ENCODE data around the gene CRADD. TPM values are rescaled to one million over a fixed set of nuclear protein-coding genes. Genes with fewer than 3 reads are reported as not detected.
"Not testable (repeated sequence)": the region's sequence is repeated elsewhere in the genome, so short reads cannot be mapped to it uniquely, and the experiment has no call there.

Gene CRADD
- total RNA-seq, 2 donors from 2014 or later: 11.9 to 12.2 TPM

DNA sequence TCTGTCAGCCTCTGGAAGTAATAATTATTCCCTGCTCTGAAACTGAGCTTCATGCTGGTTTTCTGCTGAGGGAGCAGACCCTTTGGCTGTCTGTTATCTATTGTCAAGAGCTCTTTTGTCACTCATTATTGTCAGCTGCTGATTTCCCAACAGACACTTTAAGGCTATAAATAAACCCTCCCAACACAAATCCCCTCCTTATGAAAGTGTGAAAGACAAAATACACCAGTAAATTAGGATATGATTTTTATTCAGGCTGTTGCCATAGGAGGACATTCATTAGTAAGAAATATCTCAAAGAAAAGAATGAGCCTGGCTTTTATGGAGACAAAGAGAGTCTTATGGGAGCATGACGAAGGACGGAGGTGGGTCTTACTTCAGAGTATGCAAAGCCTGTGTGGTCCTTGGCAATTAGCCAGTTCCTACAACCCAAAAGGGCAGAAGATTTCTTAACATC lies 180.8 kb downstream of the CRADD start:
- H3K27me3 Mint-ChIP-seq: no peaks in the 10 kb centered on the region
- H3K27ac Mint-ChIP-seq: peak overlapping the region in 1 of 2 donors; percentile 35
- no peak for DNase-seq (ENCODE audit: low spot score)
- H3K4me3 Mint-ChIP-seq: no peak overlapping the region
- H3K9me3 Mint-ChIP-seq: no peaks in the 10 kb centered on the region
- no peaks in the 10 kb centered on the region for H3K36me3 Mint-ChIP-seq
- no peak for ATAC-seq
- peaks cover 30 to 34% of the 10 kb centered on the region in 2 donors for H3K4me1 Mint-ChIP-seq (ENCODE audit: low read depth in 2 of 2)

DNA sequence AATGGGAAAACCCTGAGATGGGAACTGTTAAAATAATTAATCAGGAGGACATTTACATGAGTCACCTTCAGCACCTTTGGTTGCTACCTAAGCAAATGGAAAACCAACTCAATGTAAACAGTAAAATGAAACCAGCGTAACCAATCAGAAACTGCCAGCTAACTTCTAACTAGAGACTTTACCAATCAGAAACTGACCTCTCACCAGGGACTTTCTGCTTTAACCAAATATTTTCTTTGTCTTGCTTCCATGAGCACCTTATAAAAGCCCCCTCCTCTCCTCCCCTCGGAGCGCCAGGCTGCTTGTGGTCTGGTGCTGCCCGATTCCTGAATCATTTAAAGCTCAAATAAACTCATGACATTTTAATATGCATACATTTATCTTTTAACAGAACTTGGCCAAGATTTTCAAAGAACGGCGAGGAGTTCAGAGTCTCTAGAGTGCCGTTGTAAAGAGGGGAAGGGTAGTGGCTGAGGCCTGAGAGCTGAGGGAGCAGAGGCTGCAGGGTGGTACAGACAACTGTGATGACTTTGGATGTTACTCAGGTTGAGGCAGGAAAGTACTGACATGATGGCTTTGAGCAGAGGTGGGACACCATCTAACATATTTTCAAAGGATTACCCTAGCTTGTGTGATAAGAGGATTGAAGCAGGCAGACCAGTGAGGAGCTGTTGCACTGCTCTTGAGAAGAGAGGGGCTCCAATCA lies 183.6 kb downstream of the CRADD start:
- ATAC-seq (no peak), DNase-seq (ENCODE audit: low spot score) (no peak)
- Mint-ChIP-seq H3K4me1 (ENCODE audit: low read depth in 2 of 2) (peaks cover 13 to 15% of the 10 kb centered on the region in 2 donors), H3K9me3 (no peaks in the 10 kb centered on the region), H3K4me3 (no peak overlapping the region), H3K36me3 (peaks cover 4% of the 10 kb centered on the region), H3K27me3 (no peaks in the 10 kb centered on the region), H3K27ac (no peak overlapping the region)

DNA sequence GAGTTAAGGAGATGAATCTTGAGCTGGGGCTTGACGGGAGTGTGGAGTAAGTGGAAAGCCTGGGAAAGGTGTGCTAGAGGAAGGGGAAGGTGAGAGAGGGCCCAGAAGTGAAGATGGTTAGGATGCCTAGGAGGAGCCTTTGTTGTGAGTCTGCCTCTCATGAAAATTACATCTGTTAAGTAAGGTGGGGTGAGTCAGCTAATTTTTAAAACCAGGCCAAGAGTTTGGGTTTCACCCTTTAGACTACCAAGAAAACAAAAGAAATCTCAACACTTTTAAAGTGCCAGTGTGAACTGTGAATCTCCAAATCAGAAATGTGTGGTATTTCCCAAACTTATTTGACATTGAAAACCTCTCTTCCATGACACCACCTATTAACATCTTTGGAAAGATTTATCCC lies 185.2 kb downstream of the CRADD start:
- ATAC-seq: no peak
- H3K9me3 Mint-ChIP-seq: peaks cover 7% of the 10 kb centered on the region
- H3K27ac Mint-ChIP-seq: no peak overlapping the region
- peaks cover 4 to 8% of the 10 kb centered on the region in 2 donors for H3K4me1 Mint-ChIP-seq (ENCODE audit: low read depth in 2 of 2)
- H3K4me3 Mint-ChIP-seq: no peak overlapping the region
- H3K36me3 Mint-ChIP-seq: peaks cover 21% of the 10 kb centered on the region
- no peak for DNase-seq (ENCODE audit: low spot score)
- H3K27me3 Mint-ChIP-seq: no peaks in the 10 kb centered on the region

DNA sequence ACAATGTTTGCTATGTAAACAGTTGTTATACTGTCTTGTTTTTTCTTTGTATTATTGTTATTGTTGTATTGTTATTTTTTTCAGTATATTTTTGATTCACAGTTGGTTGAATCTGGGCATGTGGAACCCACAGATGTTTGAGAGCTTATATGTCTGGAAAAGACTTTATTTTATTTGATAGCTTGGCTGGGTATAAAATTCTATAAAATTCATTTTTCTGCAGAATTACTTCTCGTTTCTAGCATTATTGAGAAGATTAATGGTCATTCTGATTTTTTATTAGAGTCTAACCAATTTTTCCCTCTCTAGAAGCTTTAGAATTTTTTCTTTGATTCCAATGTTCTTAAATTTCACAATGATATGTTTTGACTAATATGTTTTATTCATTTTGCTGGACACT lies 188.6 kb downstream of the CRADD start:
- H3K9me3 Mint-ChIP-seq: peaks cover 11% of the 10 kb centered on the region
- H3K36me3 Mint-ChIP-seq: peaks cover 39% of the 10 kb centered on the region
- H3K4me1 Mint-ChIP-seq (ENCODE audit: low read depth in 2 of 2): peaks cover 4 to 6% of the 10 kb centered on the region in 2 donors

DNA sequence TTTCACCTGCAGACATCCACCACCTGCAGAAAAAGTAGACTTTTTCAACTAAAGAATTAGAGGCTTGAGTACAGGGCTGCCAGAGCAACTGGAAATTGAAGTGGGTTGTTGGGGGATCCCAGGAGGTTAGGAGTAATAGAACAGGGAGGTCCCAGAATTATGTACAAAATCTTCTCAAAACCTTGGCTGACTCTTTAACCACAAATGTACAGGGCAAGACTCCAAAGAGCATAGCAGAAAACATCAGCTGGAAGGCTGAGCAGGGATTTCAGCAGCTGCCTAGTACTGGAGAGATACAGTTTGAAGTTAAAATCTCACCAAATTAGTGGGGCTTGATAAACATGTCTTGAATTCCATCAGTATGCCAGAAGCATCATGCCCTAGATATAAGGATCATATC lies 191.6 kb downstream of the CRADD start:
- Mint-ChIP-seq H3K4me3 (no peak overlapping the region), H3K4me1 (ENCODE audit: low read depth in 2 of 2) (no peaks in the 10 kb centered on the region), H3K36me3 (peaks cover 63% of the 10 kb centered on the region), H3K9me3 (peaks cover 23% of the 10 kb centered on the region), H3K27me3 (no peaks in the 10 kb centered on the region), H3K27ac (no peak overlapping the region)
- no peak for ATAC-seq
- no peak for DNase-seq (ENCODE audit: low spot score)

More for the DNA sequence above, 188.6 kb downstream of the CRADD start:
- no peak overlapping the region for H3K4me3 Mint-ChIP-seq
- DNase-seq (ENCODE audit: low spot score) (no peak), ATAC-seq (no peak)
- no peaks in the 10 kb centered on the region for H3K27me3 Mint-ChIP-seq
- no peak overlapping the region for H3K27ac Mint-ChIP-seq

DNA sequence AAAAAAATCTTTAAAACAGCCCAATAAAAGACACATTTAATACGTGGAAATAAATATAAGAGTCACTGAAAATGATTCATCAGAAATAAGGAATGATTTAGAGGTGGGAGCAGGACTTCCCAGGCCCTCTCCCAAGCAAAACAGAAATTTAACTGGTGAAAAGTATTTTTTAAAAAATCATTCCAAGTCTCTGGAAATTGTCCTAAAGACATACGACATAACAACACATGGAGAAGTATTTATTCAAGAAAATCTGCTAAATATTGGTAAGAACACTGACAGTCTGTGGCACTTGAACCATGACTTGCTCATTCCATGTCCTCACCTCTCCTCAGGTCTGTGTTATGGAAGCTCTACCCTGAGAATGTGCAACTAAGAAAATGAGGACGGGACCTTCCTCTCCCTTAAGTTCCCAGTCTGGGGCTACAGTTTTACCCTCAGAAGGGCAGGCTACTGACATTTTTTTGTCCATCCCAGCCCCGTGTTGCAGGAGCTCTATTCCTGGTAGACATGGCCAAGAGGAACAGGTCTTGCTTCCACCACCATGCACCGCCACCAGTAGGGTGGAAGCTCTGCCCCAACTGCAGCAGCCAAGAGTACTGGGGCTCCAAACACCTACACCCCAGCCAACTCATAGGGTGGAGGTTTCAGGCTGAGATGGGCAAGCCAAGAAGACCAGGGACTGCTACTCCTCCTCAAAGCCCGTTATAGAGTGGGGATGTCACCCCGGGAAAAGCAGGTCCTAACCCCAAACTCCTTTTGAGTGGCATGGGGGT lies 193.0 kb downstream of the CRADD start:
- Mint-ChIP-seq H3K4me3 (no peak overlapping the region), H3K4me1 (ENCODE audit: low read depth in 2 of 2) (no peaks in the 10 kb centered on the region), H3K36me3 (peaks cover 73% of the 10 kb centered on the region), H3K27me3 (no peaks in the 10 kb centered on the region), H3K27ac (no peak overlapping the region), H3K9me3 (peaks cover 30% of the 10 kb centered on the region)
- DNase-seq (ENCODE audit: low spot score) (no peak), ATAC-seq (no peak)

DNA sequence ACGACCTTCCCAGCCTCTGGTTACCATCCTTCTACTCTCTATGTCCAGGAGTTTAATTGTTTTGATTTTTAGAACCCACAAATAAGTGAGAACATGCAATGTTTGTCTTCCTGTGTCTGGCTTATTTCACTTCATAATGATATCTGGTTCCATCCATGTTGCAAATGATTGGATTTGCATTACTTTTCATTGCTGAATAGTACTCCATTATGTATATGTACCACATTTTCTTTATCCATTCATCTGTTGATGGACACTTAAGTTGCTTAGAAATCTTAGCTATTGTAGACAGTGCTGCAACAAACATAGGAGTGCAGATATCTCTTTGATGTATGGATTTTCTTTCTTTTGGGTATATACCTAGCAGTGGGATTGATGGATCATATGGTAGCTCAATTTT lies 194.4 kb downstream of the CRADD start:
- H3K4me1 Mint-ChIP-seq (ENCODE audit: low read depth in 2 of 2); DNase-seq (ENCODE audit: low spot score); H3K27ac Mint-ChIP-seq; H3K27me3 Mint-ChIP-seq; H3K4me3 Mint-ChIP-seq; ATAC-seq: not testable (repeated sequence)
- Mint-ChIP-seq H3K36me3 (peaks cover 78% of the 10 kb centered on the region), H3K9me3 (peaks cover 32% of the 10 kb centered on the region)

DNA sequence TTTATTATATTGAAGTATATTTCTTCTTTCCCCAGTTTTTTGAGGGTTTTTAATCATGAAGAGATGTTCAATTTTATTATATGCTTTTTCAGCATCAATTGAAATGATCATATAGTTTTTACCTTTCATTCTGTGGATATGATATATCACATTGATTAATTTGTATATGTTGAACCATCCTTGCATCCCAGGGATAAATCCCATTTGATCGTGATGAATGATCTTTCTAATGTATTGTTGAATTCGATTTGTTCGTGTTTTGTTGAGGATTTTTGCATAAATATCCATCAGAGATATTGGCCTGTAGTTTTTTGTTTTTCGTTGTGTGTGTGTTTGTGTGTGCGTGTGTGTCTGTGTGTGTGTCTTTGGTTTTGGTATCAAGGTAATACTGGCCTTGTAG lies 196.4 kb downstream of the CRADD start:
- no peaks in the 10 kb centered on the region for H3K4me1 Mint-ChIP-seq (ENCODE audit: low read depth in 2 of 2)
- peaks cover 30% of the 10 kb centered on the region for H3K9me3 Mint-ChIP-seq
- no peak overlapping the region for H3K4me3 Mint-ChIP-seq
- no peak overlapping the region for H3K27ac Mint-ChIP-seq
- peaks cover 67% of the 10 kb centered on the region for H3K36me3 Mint-ChIP-seq
- no peaks in the 10 kb centered on the region for H3K27me3 Mint-ChIP-seq
- DNase-seq (ENCODE audit: low spot score) (no peak), ATAC-seq (no peak)

DNA sequence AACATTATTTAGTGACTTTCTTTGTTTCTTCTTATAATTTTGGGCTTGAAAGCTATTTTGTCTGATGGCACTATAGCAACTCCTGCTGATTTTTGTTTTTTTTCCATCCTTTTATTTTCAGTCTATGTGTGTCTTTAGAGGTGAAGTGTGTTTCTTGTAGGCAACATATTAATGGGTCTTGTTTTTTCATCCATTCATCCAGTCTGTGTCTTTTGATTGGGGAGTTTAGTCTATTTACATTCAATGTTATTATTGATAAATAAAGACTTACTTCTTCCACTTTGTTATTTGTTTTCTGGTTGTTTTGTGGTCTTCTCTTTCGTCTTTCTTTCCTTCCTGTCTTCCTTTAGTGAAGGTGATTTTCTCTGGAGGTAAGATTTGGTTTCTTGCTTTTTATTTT lies 198.0 kb downstream of the CRADD start:
- H3K27me3 Mint-ChIP-seq: no peaks in the 10 kb centered on the region
- H3K4me3 Mint-ChIP-seq: no peak overlapping the region
- ATAC-seq (no peak), DNase-seq (ENCODE audit: low spot score) (no peak)
- peaks cover 27% of the 10 kb centered on the region for H3K9me3 Mint-ChIP-seq
- peaks cover 3 to 4% of the 10 kb centered on the region in 2 donors for H3K4me1 Mint-ChIP-seq (ENCODE audit: low read depth in 2 of 2)
- no peak overlapping the region for H3K27ac Mint-ChIP-seq
- peaks cover 55% of the 10 kb centered on the region for H3K36me3 Mint-ChIP-seq

DNA sequence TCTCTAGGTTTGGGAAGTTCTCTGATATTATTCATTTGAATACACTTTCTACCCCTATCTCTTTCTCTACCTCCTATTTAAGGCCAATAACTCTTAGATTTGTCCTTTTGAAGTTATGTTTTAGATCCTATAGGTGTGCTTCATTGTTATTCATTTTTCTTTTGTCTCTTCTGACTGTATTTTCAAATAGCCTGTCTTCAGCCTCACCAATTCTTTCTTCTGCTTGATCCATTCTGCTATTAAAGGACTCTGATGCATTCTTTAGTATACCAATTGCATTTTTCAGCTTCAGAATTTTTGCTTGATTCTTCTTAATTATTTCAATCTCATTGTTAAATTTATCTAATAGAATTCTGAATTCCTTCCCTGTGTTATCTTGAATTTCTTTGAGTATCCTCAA lies 199.2 kb downstream of the CRADD start:
- no peak for DNase-seq (ENCODE audit: low spot score)
- no peak overlapping the region for H3K27ac Mint-ChIP-seq
- ATAC-seq: no peak
- peaks cover 12 to 14% of the 10 kb centered on the region in 2 donors for H3K4me1 Mint-ChIP-seq (ENCODE audit: low read depth in 2 of 2)
- H3K9me3 Mint-ChIP-seq: peaks cover 26% of the 10 kb centered on the region
- peaks cover 53% of the 10 kb centered on the region for H3K36me3 Mint-ChIP-seq
- no peak overlapping the region for H3K4me3 Mint-ChIP-seq
- H3K27me3 Mint-ChIP-seq: no peaks in the 10 kb centered on the region

DNA sequence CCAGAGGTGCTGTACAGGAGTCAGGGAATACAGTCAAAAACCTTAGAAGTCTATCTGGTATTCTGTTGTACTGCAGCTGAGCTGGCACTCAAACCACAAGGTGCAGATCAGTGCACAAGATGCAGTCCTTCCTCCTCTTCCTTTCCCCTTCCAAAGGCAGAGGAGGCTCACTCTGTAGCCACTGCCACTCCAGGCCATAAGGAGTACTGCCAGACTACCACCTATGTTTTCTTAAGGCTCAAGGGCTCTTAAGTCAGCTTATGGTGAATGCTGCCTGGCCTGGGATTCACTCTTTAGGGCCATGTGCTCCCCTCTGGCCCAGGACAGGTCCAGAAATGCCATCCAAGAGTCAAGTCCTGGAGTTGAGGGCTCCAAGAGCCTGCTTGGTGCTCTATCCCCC lies 200.3 kb downstream of the CRADD start:
- Mint-ChIP-seq H3K27me3 (no peaks in the 10 kb centered on the region), H3K36me3 (peaks cover 44% of the 10 kb centered on the region), H3K4me3 (no peak overlapping the region), H3K27ac (no peak overlapping the region), H3K4me1 (ENCODE audit: low read depth in 2 of 2) (peaks cover 12 to 14% of the 10 kb centered on the region in 2 donors), H3K9me3 (peaks cover 20% of the 10 kb centered on the region)
- DNase-seq (ENCODE audit: low spot score) (no peak), ATAC-seq (no peak)

DNA sequence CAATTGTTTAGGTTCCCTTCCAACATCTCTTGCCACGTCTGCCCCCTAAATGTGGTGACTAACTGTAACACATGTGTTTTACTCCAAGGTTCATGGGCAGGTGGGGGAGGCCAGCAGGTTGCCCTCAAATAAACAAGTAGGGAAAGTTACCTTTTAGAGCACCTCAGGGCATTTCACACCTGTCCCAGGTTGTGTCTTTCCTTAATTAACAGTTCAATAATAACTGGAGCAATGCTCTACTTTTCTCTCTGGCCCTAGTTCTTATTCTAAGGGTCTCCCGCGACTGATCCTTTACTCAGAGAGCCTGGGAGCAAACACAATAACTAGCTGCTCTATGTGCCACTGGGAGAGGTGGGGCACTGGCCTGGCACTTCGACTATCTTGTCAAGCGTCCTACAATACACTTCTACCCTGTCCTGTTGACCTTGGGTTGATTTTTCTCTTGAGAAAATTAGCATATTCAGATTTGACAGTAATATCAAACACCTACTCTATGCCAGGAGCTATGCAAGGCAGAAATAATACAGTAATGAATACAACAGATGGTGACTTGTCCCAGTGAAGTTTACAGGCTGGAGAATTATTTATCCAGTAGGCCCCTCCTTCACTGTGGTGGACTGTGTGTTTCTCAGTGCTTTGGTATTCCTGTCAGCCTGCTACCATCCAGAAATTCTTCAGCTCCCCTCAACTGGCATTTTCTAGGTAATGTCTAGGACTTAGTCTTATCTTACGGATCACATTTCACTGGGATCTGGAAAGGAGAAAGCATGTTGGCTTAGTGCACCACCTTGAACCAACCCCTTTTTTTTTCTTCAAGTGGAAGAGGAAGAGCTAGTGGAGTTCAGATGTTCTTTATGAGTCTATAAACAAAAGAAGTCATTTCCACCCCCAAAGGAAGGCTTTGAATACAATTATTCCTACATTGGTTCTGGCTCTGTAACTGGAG lies 202.6 kb downstream of the CRADD start:
- Mint-ChIP-seq H3K4me1 (ENCODE audit: low read depth in 2 of 2) (peaks cover 12 to 14% of the 10 kb centered on the region in 2 donors), H3K27ac (peak overlapping the region; percentile 67 to 81), H3K9me3 (peaks cover 11% of the 10 kb centered on the region), H3K36me3 (peaks cover 21% of the 10 kb centered on the region), H3K27me3 (no peaks in the 10 kb centered on the region), H3K4me3 (peak overlapping the region; percentile 62)
- DNase-seq (ENCODE audit: low spot score): no peak
- ATAC-seq: no peak

DNA sequence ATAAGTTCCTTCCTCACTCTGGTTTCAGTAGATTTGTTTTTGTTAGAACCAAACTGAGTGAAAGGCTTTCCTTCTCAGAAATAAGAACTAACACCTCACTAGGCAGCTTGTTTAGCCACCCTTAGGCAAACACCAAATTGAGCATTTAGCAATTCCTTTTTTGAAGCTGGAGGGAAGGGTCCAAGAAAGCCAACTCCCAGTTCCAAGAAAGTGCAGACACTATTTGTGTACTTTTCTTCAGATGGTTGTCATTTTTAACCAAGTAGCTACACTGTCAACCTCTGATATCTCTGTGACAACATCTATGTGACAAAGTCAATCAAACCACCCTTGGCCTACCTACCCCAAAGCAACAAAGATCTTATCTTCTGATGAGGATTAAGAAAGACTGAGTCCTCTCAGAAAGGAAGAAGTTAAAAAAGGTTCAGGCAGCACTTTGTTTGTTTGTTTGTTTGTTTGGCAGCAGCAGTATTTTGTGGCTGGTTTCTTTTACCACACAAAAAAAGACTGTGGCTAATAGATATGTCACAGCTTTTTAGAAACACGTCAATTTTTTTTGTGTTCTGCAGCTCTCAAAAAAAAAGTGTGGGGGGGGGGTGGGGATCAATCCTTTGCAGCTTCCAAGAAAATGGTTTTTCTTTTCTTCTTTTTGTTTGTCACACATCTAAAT lies 203.8 kb downstream of the CRADD start:
- DNase-seq (ENCODE audit: low spot score) (no peak), ATAC-seq (peak in 1 of 2 donors; percentile 71)
- peaks cover 12 to 14% of the 10 kb centered on the region in 2 donors for H3K4me1 Mint-ChIP-seq (ENCODE audit: low read depth in 2 of 2)
- peak overlapping the region; percentile 62 for H3K4me3 Mint-ChIP-seq
- H3K36me3 Mint-ChIP-seq: peaks cover 9% of the 10 kb centered on the region
- H3K27ac Mint-ChIP-seq: peak overlapping the region; percentile 67 to 81
- peaks cover 4% of the 10 kb centered on the region for H3K9me3 Mint-ChIP-seq
- no peaks in the 10 kb centered on the region for H3K27me3 Mint-ChIP-seq
